CD4-positive, alpha-beta T cell treated with Interferon alpha-2 for 1 hour (primary cell): ENCODE data around the gene AR.
"Not testable (repeated sequence)": the region's sequence is repeated elsewhere in the genome, so short reads cannot be mapped to it uniquely, and the experiment has no call there.

ENCODE experiments used
- DNase-seq, 2 donors: peaks; one replicate each; pipeline ENCODE4 v3.0.0-alpha.2; 2020 to 2022

The AR gene

DNA sequence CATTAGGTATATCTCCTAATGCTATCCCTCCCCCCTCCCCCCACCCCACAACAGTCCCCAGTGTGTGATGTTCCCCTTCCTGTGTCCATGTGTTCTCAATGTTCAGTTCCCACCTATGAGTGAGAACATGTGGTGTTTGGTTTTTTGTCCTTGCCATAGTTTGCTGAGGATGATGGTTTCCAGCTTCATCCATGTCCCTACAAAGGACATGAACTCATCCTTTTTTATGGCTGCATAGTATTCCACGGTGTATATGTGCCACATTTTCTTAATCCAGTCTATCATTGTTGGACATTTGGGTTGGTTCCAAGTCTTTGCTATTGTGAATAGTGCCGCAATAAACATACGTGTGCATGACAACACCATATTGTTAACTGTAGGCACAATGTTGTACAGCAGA lies 93.5 kb downstream of the AR start:
- not testable (repeated sequence) for DNase-seq

DNA sequence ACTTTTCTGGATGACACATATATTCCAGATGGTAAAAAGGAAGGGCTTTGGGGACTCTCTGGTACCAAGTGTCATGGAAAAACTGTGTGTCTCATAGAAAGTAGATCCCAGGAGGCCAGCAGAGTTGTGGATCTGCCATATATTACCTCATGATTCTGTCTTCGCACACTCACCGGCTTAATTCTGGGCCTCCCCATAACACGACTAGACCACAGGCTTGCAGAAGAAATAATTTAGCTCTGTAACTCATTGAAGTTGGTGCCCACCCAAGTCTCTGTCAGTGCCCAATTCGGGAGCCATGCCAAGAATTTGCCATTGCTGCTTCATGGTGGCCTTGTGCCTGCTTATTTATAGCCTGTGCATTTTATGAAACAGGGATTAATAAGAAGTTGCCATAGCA lies 104.5 kb downstream of the AR start:
- DNase-seq: no peak

DNA sequence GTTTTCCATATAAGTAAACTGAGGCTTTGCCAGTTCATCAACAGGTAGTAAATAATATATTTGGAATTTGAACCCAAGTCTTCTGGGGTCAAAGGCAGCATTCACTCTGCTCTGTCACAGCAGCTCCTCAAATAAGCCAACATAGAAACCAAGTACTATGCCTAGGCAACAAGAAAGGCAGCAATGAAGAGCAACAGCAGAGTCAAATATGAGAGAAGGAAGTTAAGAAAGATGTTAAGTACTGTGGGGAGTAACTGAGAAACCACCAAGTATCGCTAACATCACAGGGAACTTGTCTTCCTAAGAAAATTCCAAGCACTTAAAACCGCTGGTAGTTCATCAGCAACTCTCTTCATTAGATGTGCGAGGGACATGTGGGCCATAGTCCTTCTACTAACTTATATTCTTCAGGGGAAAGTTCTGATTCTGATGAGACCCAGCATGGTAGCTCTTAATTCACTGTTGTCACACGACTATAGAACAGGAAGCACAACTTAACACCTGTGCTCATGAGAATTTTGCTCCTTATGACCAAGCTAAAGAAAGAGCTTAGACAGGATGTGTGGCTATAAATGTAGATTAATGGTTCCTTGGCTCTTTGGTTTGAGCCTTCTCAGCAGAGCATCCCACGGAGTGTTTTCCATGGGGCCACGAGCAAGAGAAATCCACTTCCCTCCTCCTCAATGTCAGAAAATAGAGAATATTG lies 107.8 kb downstream of the AR start:
- DNase-seq: no peak

DNA sequence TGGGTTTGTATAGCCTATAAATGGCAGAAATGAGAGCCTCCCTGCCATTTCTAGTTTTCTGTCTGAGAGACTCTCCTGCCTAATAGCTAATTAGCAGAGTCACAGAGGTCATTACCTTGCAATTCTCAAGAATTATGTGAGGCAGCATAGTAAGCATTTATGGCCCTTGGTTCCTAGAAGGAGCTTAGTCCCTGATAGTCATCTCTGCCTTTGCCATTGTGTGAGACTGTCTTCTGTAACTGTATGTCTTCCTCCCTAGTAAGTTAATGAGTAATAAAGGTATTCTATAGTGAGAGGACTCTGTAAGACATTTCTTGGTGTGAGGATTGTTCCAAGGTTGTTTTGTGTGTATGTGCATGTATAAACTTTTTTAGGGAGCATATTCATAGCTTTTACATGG lies 108.7 kb downstream of the AR start:
- no peak for DNase-seq

DNA sequence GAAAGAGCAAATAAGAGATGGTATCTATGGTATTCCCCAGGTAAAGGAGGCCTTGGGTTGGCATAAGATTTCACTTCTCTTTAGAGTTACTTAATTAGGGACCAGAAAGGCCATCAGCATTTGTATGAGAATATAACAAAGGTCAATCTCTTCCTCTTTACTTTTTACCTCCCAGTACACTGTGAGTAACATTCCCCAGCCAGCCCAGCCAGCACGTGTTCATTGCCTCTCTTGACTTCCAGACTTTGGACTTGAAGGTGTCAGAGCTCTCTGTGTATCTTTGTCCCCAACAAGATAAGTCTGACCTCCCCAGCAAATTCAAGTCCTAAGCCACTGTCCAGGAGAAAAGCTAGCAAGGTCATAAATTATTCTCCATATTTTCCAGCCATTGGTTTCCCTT lies 110.5 kb downstream of the AR start:
- DNase-seq: no peak

DNA sequence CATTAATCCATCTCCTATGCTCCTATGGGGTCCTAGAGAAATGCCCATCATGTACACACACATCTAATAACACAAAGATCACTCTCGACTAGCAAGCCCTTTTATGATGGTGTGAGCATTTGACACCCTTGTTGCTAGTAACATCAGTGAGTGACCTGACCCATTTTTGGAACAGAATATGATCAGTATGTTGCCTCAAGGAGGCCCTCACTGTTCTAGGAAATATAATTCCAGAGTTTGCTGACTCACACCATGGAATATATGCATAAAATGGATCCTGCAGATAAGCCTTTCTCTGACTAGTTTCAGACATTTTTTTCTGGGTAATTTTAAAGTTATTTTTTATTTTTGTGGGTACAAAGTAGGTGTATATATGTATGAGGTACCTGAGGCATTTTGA lies 121.8 kb downstream of the AR start:
- no peak for DNase-seq

DNA sequence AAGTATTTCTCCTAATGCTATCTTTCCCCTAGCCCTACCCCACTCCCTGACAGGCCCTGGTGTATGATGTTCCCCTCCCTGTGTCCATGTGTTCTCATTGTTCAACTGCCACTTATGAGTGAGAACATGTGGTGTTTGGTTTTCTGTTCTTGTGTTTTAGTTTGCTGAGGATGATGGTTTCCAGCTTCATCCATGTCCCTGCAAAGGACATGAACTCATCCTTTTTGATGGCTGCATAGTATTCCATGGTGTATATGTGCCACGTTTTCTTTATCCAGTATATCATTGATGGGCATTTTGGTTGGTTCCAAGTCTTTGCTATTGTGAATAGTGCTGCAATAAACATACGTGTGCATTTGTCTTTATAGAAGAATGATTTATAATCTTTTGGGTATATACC lies 126.9 kb downstream of the AR start:
- not testable (repeated sequence) for DNase-seq

DNA sequence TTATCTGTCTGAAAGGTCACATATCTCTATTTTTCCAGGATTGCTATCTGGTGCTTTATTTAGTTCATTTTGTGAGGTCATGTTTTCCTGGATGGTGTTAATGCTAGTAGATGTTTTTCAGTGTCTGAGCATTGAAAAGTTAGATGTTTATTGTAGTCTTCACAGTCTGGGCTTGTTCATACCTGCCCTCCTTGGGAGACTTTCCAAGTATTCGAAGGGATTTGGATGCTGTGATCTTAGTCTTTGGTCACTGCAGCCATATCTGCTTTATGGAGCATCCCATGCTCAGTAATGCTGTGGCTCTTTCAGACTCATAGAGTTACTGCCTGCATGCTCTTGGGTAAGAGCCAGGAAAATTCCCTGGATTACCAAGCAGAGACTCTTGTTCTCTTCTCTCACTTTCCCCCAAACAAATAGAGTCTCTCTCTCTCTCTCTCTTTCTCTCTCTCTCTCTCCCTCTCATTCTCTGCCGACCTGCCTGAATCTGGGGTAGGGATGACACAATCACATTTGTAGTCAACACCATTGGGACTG lies 130.0 kb downstream of the AR start:
- no peak for DNase-seq

DNA sequence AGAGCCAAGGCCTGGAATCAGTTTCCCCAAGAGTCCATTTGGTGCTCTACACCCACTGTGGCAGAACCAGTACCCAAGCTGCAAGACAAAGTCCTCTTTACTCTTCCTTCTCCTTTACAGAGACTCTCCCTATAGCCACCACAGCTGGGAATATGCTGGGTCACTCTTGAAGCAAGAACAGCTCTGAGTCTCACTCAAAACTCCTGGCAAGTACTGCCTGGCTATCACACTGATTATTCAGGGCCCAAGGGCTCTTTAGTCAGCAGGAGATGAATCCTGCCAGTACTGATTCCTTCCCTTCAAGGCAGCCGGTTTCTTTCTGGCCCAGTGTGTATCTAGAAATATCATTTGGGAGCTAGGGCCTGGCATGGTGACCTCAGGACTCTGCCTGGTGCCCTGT lies 130.9 kb downstream of the AR start:
- no peak for DNase-seq

DNA sequence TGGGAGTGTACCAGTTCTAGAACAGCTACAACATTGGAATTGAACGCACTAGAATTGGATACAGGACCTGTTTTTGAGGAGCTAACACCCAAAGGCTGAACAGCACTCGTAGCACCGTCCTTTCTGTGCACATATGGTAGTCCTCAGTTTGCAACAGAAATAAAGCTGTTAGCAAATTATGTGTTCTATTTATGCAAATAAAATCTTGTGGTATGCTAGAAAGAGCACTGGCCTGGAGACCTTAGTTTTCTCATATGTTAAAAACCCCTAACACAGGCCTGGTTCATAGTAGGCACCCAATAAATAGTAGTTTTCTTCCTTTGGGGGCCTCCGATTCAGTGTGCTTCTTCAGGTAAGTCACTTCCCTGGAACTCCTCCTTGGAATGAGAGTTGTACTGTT lies 140.3 kb downstream of the AR start:
- no peak for DNase-seq

DNA sequence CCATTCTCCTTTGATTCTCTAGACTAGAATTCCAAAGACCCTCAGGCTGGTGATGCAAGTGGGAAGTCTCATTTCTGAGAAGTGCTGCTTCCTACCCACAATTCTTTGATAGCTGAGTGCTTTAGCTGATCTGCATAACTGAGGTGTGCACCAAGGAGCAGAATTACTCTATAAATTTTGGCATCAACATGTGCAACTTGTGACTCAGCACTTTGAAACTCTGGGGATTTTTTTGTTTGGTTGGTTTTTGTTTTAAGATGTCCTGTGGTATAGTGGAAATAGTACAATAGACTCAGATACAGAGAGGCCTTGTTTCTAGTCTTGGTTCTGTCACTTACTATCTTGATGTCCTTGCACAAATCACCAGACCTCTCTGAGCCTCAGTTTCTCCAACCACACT lies 148.4 kb downstream of the AR start:
- DNase-seq: no peak

DNA sequence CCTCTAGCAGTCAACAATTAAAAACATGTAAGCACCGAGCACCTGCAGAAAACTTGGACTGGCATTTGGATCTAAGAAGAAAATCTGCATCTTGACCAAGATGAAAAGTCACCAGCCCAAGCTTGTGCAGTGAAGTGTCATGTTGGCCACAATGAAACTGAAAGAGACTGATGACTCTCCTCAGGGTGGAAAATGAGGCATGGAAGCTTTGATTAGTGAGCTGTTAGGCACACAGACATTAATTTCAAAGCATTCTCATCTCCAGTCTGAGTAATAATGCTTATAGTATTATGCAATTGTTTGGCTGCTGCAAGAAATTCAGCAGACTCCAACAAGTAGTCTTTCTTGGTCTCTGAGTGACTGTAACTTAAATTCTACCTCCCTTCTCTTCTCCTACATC lies 150.1 kb downstream of the AR start:
- no peak for DNase-seq

DNA sequence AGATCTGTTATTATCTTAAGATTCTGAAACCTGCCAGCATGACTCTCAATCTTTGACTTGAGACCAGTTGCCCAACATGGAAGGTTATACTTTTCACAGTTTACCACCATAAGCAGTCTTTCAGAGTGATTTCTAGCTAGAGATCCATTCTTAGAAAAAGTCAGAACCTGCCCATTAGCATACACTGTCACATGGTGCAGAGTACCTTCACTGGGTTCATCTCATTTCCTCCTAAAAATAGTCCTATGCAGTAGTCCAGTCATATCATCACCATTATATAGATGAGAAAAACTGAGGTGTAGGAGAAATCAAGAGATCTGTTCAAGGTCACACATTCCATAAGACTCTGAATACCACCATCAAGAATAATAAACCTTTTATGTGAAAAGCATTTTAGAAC lies 153.6 kb downstream of the AR start:
- DNase-seq: no peak

DNA sequence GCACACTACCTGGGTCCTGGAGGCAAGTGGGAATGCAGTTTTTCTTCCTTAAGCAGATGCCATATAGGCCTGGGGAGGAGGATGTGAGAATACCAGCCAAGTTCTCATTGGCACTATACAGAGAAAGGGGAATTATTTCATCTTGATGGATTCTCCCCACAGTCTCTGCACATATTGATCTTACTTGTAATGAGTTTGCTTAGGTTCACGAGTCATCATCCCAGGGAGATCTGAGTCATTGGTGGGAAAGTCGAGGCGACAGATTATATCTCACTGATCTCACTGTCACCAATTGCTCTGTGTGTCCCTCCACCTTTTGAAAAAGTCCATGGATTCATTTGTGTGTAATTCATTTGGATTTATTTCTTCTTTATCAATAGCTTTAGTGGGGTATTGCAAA lies 156.8 kb downstream of the AR start:
- DNase-seq: no peak

DNA sequence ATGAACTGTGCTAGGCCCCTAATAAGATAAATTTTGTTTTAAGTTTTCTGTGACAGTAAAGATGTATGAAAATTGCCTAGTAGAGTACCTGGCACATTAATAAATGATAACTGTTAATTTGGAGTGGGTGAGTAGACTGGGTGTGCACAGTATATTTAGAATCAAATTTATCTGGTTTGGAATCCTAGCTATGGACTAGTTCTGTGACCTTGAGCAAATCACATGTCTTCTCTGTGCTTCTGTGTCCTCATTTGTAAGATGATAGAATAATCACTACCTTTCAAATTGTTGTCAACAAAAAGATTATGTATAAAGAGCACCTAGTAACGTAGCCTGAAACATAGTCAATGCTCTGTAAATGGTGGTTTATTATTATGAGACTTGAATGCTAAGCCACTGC lies 170.2 kb downstream of the AR start:
- DNase-seq: no peak

DNA sequence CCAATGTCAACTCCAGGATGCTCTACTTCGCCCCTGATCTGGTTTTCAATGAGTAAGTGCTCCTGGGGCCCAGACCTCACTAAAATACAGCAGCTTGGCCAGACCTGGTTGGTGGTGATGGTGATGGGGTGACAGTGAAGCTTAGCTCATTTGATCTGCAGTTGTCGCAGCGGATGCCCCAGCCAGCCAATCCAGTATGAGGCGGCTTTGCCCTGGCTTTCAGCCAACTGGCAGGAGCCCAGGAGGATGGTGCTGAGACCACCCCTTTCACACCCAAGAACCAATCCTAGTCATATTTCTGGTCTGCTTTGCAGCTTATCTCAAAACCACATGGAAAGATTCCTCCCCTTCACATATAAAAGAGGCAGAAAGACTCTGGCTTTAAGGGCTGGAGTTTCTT lies 173.8 kb downstream of the AR start:
- DNase-seq: no peak

DNA sequence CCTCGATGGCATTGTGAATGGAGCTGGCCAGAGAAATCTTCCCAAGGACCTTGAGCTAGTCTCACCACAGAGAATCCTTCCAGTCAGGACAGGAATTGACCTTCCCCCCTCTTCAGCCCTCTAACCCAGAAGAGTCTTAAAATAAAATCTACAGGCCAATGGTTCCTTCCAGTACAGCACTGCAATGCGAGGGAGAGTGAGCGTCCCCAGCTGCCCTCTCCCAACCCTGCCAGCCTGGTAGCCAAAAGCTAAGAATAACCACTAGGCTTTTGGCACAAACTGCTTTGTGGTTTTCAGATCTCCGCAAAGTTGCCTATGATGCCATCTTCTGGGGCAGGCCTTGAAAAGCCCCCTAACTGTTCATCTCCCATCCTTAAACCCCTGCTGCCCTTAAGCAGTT lies 175.1 kb downstream of the AR start:
- DNase-seq: no peak

DNA sequence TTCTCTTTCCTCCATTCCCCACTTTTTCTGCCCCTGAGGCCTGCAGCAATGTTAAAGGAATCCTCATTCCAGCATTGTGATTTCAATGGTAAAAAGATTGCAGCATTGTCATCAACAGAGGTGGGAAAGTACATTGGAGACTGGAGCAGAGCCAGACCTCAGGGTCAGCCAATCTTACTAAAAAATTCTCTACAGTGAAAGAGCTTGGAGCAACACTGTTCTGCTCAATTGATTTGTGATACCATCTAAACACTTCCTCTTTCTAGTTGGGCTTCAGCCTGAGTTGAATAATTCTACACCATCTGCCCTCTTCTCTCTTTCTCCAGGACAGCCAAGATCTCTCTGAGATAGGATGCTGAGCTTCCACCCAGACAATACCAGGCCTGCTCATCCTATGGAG lies 176.5 kb downstream of the AR start:
- no peak for DNase-seq

DNA sequence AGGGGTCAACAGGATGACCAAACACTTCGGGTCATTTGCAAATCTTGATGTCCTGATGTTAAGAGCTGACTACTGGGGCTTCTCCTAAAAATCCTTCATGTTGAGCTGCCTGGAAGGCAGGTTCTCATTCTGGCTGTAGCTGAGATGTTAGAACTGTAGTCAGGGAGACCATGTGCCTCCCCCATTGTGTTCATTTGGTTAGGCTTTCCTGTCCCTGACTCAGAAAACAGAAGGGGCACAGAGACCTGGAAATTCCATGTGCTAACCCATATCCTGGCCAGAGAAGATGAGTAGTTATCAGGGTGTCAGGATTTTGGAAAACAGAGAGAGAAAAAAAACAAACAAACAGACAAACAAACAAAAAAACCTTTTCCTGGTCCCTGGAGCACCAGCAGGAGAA lies 177.5 kb downstream of the AR start:
- no peak for DNase-seq

DNA sequence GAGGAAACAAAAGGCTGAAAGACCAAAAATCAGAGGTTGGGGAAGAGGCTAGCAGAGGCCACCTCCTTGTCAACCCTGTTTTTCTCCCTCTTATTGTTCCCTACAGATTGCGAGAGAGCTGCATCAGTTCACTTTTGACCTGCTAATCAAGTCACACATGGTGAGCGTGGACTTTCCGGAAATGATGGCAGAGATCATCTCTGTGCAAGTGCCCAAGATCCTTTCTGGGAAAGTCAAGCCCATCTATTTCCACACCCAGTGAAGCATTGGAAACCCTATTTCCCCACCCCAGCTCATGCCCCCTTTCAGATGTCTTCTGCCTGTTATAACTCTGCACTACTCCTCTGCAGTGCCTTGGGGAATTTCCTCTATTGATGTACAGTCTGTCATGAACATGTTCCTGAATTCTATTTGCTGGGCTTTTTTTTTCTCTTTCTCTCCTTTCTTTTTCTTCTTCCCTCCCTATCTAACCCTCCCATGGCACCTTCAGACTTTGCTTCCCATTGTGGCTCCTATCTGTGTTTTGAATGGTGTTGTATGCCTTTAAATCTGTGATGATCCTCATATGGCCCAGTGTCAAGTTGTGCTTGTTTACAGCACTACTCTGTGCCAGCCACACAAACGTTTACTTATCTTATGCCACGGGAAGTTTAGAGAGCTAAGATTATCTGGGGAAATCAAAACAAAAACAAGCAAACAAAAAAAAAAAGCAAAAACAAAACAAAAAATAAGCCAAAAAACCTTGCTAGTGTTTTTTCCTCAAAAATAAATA lies 179.9 kb downstream of the AR start:
- DNase-seq: no peak

DNA sequence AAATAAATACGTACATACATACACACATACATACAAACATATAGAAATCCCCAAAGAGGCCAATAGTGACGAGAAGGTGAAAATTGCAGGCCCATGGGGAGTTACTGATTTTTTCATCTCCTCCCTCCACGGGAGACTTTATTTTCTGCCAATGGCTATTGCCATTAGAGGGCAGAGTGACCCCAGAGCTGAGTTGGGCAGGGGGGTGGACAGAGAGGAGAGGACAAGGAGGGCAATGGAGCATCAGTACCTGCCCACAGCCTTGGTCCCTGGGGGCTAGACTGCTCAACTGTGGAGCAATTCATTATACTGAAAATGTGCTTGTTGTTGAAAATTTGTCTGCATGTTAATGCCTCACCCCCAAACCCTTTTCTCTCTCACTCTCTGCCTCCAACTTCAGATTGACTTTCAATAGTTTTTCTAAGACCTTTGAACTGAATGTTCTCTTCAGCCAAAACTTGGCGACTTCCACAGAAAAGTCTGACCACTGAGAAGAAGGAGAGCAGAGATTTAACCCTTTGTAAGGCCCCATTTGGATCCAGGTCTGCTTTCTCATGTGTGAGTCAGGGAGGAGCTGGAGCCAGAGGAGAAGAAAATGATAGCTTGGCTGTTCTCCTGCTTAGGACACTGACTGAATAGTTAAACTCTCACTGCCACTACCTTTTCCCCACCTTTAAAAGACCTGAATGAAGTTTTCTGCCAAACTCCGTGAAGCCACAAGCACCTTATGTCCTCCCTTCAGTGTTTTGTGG lies 180.7 kb downstream of the AR start:
- no peak for DNase-seq

DNA sequence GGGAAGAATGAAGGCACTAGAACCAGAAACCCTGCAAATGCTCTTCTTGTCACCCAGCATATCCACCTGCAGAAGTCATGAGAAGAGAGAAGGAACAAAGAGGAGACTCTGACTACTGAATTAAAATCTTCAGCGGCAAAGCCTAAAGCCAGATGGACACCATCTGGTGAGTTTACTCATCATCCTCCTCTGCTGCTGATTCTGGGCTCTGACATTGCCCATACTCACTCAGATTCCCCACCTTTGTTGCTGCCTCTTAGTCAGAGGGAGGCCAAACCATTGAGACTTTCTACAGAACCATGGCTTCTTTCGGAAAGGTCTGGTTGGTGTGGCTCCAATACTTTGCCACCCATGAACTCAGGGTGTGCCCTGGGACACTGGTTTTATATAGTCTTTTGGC lies 181.7 kb downstream of the AR start:
- DNase-seq: no peak

DNA sequence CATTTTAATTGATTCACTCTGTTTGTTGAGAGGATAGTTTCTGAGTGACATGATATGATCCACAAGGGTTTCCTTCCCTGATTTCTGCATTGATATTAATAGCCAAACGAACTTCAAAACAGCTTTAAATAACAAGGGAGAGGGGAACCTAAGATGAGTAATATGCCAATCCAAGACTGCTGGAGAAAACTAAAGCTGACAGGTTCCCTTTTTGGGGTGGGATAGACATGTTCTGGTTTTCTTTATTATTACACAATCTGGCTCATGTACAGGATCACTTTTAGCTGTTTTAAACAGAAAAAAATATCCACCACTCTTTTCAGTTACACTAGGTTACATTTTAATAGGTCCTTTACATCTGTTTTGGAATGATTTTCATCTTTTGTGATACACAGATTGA lies 182.2 kb downstream of the AR start:
- DNase-seq: no peak

DNA sequence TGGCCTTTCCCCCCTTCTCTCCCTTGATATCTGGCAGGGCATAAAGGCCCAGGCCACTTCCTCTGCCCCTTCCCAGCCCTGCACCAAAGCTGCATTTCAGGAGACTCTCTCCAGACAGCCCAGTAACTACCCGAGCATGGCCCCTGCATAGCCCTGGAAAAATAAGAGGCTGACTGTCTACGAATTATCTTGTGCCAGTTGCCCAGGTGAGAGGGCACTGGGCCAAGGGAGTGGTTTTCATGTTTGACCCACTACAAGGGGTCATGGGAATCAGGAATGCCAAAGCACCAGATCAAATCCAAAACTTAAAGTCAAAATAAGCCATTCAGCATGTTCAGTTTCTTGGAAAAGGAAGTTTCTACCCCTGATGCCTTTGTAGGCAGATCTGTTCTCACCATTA lies 183.8 kb downstream of the AR start:
- no peak for DNase-seq
